ENCODE data around the gene HES2. TPM values are rescaled to one million over a fixed set of nuclear protein-coding genes. Genes with fewer than 3 reads are reported as not detected.

Gene HES2
- total RNA-seq, 2 donors from 2014 or later = not detected

GRCh38 chr1:6384962-6385361 lies 34.8 kb downstream of the HES2 start:
- peak overlapping the region; percentile 38 for H3K27ac ChIP-seq (ENCODE audit: low read depth, low read length)
- H3K27me3 ChIP-seq (ENCODE audit: control insufficient read depth, insufficient read depth, low read length, poor library complexity, severe bottlenecking) = no peaks in the 10 kb centered on the region
- peak overlapping the region; percentile 86 for H3K27ac Mint-ChIP-seq
- peaks cover 8% of the 10 kb centered on the region for H3K9me3 Mint-ChIP-seq
- no peak for DNase-seq
- no peaks in the 10 kb centered on the region for H3K36me3 ChIP-seq (ENCODE audit: control insufficient read depth, insufficient read depth, low read length)
- H3K9ac ChIP-seq (ENCODE audit: extremely low read depth, low read length, poor library complexity, severe bottlenecking) = no peak overlapping the region
- no peaks in the 10 kb centered on the region for H3K4me1 ChIP-seq (ENCODE audit: control insufficient read depth, insufficient read depth, low read length)
- H3K4me3 Mint-ChIP-seq = no peak overlapping the region
- H3K4me1 Mint-ChIP-seq = peaks cover 16% of the 10 kb centered on the region
- H3K4me3 ChIP-seq (ENCODE audit: low read length) = no peak overlapping the region
- H3K9me3 ChIP-seq (ENCODE audit: control insufficient read depth, low read length) = peaks cover 15% of the 10 kb centered on the region
- TF ChIP-seq CTCF (conservative IDR thresholded peaks at IDR 0.05) = no peak
- peaks cover 11% of the 10 kb centered on the region for H3K36me3 Mint-ChIP-seq (ENCODE audit: low read depth)
- 73 to 91% methylated on average over 2 to 5 of the region's 5 CpGs for WGBS, 2 experiments (ENCODE audit: insufficient coverage in 1 of 2, insufficient read length in 1 of 2)
- H3K27me3 Mint-ChIP-seq (ENCODE audit: insufficient read depth) = no peaks in the 10 kb centered on the region

DNA sequence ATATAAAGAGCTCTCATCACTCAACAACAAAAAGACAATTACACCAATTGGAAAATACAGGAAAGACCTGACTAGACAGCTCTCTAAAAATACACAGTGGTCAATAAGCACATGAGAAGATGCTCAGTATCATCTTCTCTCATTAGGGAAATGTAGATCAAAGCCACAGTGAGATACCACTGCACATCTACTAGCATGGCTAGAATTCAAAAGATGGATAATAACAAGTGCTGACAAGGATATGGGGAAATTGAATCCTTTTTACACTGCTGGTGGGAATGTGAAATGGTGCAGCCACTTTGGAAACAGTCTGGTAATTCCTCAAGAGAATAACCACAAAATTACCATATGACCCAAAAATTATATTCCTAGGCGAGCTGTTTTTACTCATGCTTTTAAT lies 35.6 kb downstream of the HES2 start:
- no peak for TF ChIP-seq CTCF (conservative IDR thresholded peaks at IDR 0.05)
- Histone ChIP-seq H3K36me3 (ENCODE audit: control insufficient read depth, insufficient read depth, low read length) (no peaks in the 10 kb centered on the region), H3K4me3 (ENCODE audit: low read length) (no peak overlapping the region), H3K27ac (ENCODE audit: low read depth, low read length) (no peak overlapping the region), H3K27me3 (ENCODE audit: control insufficient read depth, insufficient read depth, low read length, poor library complexity, severe bottlenecking) (no peaks in the 10 kb centered on the region), H3K9me3 (ENCODE audit: control insufficient read depth, low read length) (peaks cover 19% of the 10 kb centered on the region), H3K9ac (ENCODE audit: extremely low read depth, low read length, poor library complexity, severe bottlenecking) (no peak overlapping the region), H3K4me1 (ENCODE audit: control insufficient read depth, insufficient read depth, low read length) (no peaks in the 10 kb centered on the region)
- 91 to 100% methylated on average over 1 of the region's 1 CpG for WGBS, 2 experiments (ENCODE audit: insufficient coverage in 1 of 2, insufficient read length in 1 of 2)
- Mint-ChIP-seq H3K9me3 (peaks cover 11% of the 10 kb centered on the region), H3K4me3 (no peak overlapping the region), H3K4me1 (peaks cover 16% of the 10 kb centered on the region), H3K27ac (no peak overlapping the region), H3K27me3 (ENCODE audit: insufficient read depth) (no peaks in the 10 kb centered on the region), H3K36me3 (ENCODE audit: low read depth) (peaks cover 12% of the 10 kb centered on the region)
- no peak for DNase-seq

GRCh38 chr1:6380037-6380436 lies 39.7 kb downstream of the HES2 start:
- Mint-ChIP-seq H3K27me3 (ENCODE audit: insufficient read depth) (no peaks in the 10 kb centered on the region), H3K4me1 (peaks cover under 1% of the 10 kb centered on the region), H3K27ac (no peak overlapping the region), H3K9me3 (peaks cover 13% of the 10 kb centered on the region), H3K4me3 (no peak overlapping the region), H3K36me3 (ENCODE audit: low read depth) (peaks cover 10% of the 10 kb centered on the region)
- no peak for TF ChIP-seq CTCF (conservative IDR thresholded peaks at IDR 0.05)
- no peaks in the 10 kb centered on the region for H3K4me1 ChIP-seq (ENCODE audit: control insufficient read depth, insufficient read depth, low read length)
- H3K4me3 ChIP-seq (ENCODE audit: low read length) = no peak overlapping the region
- DNase-seq = no peak
- H3K9ac ChIP-seq (ENCODE audit: extremely low read depth, low read length, poor library complexity, severe bottlenecking) = no peak overlapping the region
- H3K36me3 ChIP-seq (ENCODE audit: control insufficient read depth, insufficient read depth, low read length) = no peaks in the 10 kb centered on the region
- 93 to 96% methylated on average over 4 to 7 of the region's 7 CpGs for WGBS, 2 experiments (ENCODE audit: insufficient coverage in 1 of 2, insufficient read length in 1 of 2)
- peaks cover 19% of the 10 kb centered on the region for H3K9me3 ChIP-seq (ENCODE audit: control insufficient read depth, low read length)
- no peaks in the 10 kb centered on the region for H3K27me3 ChIP-seq (ENCODE audit: control insufficient read depth, insufficient read depth, low read length, poor library complexity, severe bottlenecking)
- no peak overlapping the region for H3K27ac ChIP-seq (ENCODE audit: low read depth, low read length)

Data from endodermal cell (in vitro differentiated cells).